ENCODE measurements around the gene FAM118A. TPM values are rescaled to one million over a fixed set of nuclear protein-coding genes. Genes with fewer than 3 reads are reported as not detected.

The FAM118A gene
- total RNA-seq, 1 experiment from 2014 or later = 38.4 TPM

GRCh38 chr22:45304971-45305370, 4.8 kb upstream of the FAM118A start:
- in situ Hi-C loops (cut with HindIII; ENCODE audit: low sequenced_read_pairs) = no loop called here
- DNase-seq (ENCODE audit: low spot score) = no peak

- DNase-seq (ENCODE audit: low spot score) = no peak
- in situ Hi-C loops (cut with HindIII; ENCODE audit: low sequenced_read_pairs) = no loop called here
These were observed 4.2 kb upstream of the FAM118A start for GRCh38 chr22:45305456-45306075.

GRCh38 chr22:45306139-45306538, 3.6 kb upstream of the FAM118A start:
- in situ Hi-C loops (cut with HindIII; ENCODE audit: low sequenced_read_pairs) = no loop called here
- no peak for DNase-seq (ENCODE audit: low spot score)

- DNase-seq (ENCODE audit: low spot score) = no peak
- in situ Hi-C loops (cut with HindIII; ENCODE audit: low sequenced_read_pairs) = no loop called here
These were observed 1.3 kb upstream of the FAM118A start for GRCh38 chr22:45308391-45308956.

- DNase-seq (ENCODE audit: low spot score) = no peak
- in situ Hi-C loops (cut with HindIII; ENCODE audit: low sequenced_read_pairs) = no loop called here
These were observed 745 bp upstream of the FAM118A start for GRCh38 chr22:45308957-45309421.

GRCh38 chr22:45310331-45310976, 720 bp downstream of the FAM118A start:
- DNase-seq (ENCODE audit: low spot score) = peak; percentile 8
- in situ Hi-C loops (cut with HindIII; ENCODE audit: low sequenced_read_pairs) = no loop called here

GRCh38 chr22:45310977-45311531, 1.3 kb downstream of the FAM118A start:
- no peak for DNase-seq (ENCODE audit: low spot score)
- in situ Hi-C loops (cut with HindIII; ENCODE audit: low sequenced_read_pairs) = no loop called here

GRCh38 chr22:45312415-45312814, 2.7 kb downstream of the FAM118A start:
- DNase-seq (ENCODE audit: low spot score) = no peak
- in situ Hi-C loops (cut with HindIII; ENCODE audit: low sequenced_read_pairs) = no loop called here

- in situ Hi-C loops (cut with HindIII; ENCODE audit: low sequenced_read_pairs) = no loop called here
- no peak for DNase-seq (ENCODE audit: low spot score)
These were observed 3.1 kb downstream of the FAM118A start for GRCh38 chr22:45312856-45313255.

- in situ Hi-C loops (cut with HindIII; ENCODE audit: low sequenced_read_pairs) = no loop called here
- DNase-seq (ENCODE audit: low spot score) = no peak
These were observed 4.5 kb downstream of the FAM118A start for GRCh38 chr22:45314054-45314721.

- no peak for DNase-seq (ENCODE audit: low spot score)
- in situ Hi-C loops (cut with HindIII; ENCODE audit: low sequenced_read_pairs) = no loop called here
These were observed 5.1 kb downstream of the FAM118A start for GRCh38 chr22:45314786-45315185.

- DNase-seq (ENCODE audit: low spot score) = no peak
- in situ Hi-C loops (cut with HindIII; ENCODE audit: low sequenced_read_pairs) = no loop called here
These were observed 7.2 kb downstream of the FAM118A start for GRCh38 chr22:45316796-45317526.

- in situ Hi-C loops (cut with HindIII; ENCODE audit: low sequenced_read_pairs) = no loop called here
- peak; percentile 71 for DNase-seq (ENCODE audit: low spot score)
These were observed 7.9 kb downstream of the FAM118A start for GRCh38 chr22:45317551-45318167.

- DNase-seq (ENCODE audit: low spot score) = peak; percentile 78
- in situ Hi-C loops (cut with HindIII; ENCODE audit: low sequenced_read_pairs) = no loop called here
These were observed 8.4 kb downstream of the FAM118A start for GRCh38 chr22:45318168-45318557.

GRCh38 chr22:45318558-45319323, 9.0 kb downstream of the FAM118A start:
- in situ Hi-C loops (cut with HindIII; ENCODE audit: low sequenced_read_pairs) = no loop called here
- no peak for DNase-seq (ENCODE audit: low spot score)

GRCh38 chr22:45319324-45319685, 9.6 kb downstream of the FAM118A start:
- in situ Hi-C loops (cut with HindIII; ENCODE audit: low sequenced_read_pairs) = no loop called here
- no peak for DNase-seq (ENCODE audit: low spot score)

- in situ Hi-C loops (cut with HindIII; ENCODE audit: low sequenced_read_pairs) = no loop called here
- no peak for DNase-seq (ENCODE audit: low spot score)
These were observed 10.7 kb downstream of the FAM118A start for GRCh38 chr22:45320357-45320976.

GRCh38 chr22:45321827-45322226, 12.1 kb downstream of the FAM118A start:
- in situ Hi-C loops (cut with HindIII; ENCODE audit: low sequenced_read_pairs) = no loop called here
- no peak for DNase-seq (ENCODE audit: low spot score)

Measured in G401 (cell line).